NCI-H2081 treated with DMSO at 0.1 percent for 48 hours (cell line): ENCODE data around the gene VEPH1.

Experiments
- DNase-seq: peaks from one replicate; lab custom pipeline; 2025; lab: John Stamatoyannopoulos, UW

Gene VEPH1

GRCh38 chr3:157301755-157302154 lies 201.5 kb downstream of the VEPH1 start:
- no peak for DNase-seq

GRCh38 chr3:157300981-157301663 lies 202.1 kb downstream of the VEPH1 start:
- no peak for DNase-seq

GRCh38 chr3:157300094-157300493 lies 203.1 kb downstream of the VEPH1 start:
- DNase-seq, result no peak

GRCh38 chr3:157297328-157297915 lies 205.8 kb downstream of the VEPH1 start:
- no peak for DNase-seq

- no peak for DNase-seq
Observed at GRCh38 chr3:157294953-157295352, 208.3 kb downstream of the VEPH1 start.

GRCh38 chr3:157294491-157294890 lies 208.7 kb downstream of the VEPH1 start:
- no peak for DNase-seq

- no peak for DNase-seq
Observed at GRCh38 chr3:157290766-157291165, 212.4 kb downstream of the VEPH1 start.

GRCh38 chr3:157285966-157286365 lies 217.2 kb downstream of the VEPH1 start:
- DNase-seq, result no peak

- no peak for DNase-seq
Observed at GRCh38 chr3:157285141-157285540, 218.1 kb downstream of the VEPH1 start.

GRCh38 chr3:157284688-157285087 lies 218.5 kb downstream of the VEPH1 start:
- DNase-seq, result no peak

- DNase-seq, result no peak
Observed at GRCh38 chr3:157282261-157283191, 220.7 kb downstream of the VEPH1 start.

- DNase-seq, result no peak
Observed at GRCh38 chr3:157280786-157281185, 222.4 kb downstream of the VEPH1 start.

- DNase-seq, result no peak
Observed at GRCh38 chr3:157280354-157280753, 222.9 kb downstream of the VEPH1 start.

- DNase-seq, result no peak
Observed at GRCh38 chr3:157279237-157279636, 224.0 kb downstream of the VEPH1 start.

- DNase-seq, result no peak
Observed at GRCh38 chr3:157276801-157277200, 226.4 kb downstream of the VEPH1 start.

- no peak for DNase-seq
Observed at GRCh38 chr3:157275832-157276231, 227.4 kb downstream of the VEPH1 start.

GRCh38 chr3:157274644-157275137 lies 228.5 kb downstream of the VEPH1 start:
- no peak for DNase-seq

GRCh38 chr3:157271283-157271882 lies 231.8 kb downstream of the VEPH1 start:
- no peak for DNase-seq

GRCh38 chr3:157268026-157268425 lies 235.2 kb downstream of the VEPH1 start:
- DNase-seq, result no peak

- no peak for DNase-seq
Observed at GRCh38 chr3:157265931-157266330, 237.3 kb downstream of the VEPH1 start.

GRCh38 chr3:157263027-157263426 lies 240.2 kb downstream of the VEPH1 start:
- no peak for DNase-seq

- no peak for DNase-seq
Observed at GRCh38 chr3:157261000-157261399, 242.2 kb downstream of the VEPH1 start.
